ENCODE measurements around the gene ORAI2. TPM values are rescaled to one million over a fixed set of nuclear protein-coding genes. Genes with fewer than 3 reads are reported as not detected.
A peak's percentile ranks its signal among the peaks of the same experiment; 100 is the strongest.

ORAI2 gene
- total and polyA plus RNA-seq, 2 of the 4 experiments (the other 2 are of a cell fraction) = 52.0 to 58.3 TPM

GRCh38 chr7:102395592-102395872, 37.8 kb upstream of the ORAI2 start:
- WGBS, 2 experiments (ENCODE audit: extremely low coverage in 2 of 2, insufficient read length in 1 of 2) = no CpG with 5 or more reads among the region's 9 CpGs
- ATAC-seq (ENCODE audit: low read depth) (no peak; the same call in 1 of the 2 replicates), DNase-seq (peak; percentile 19)
- Histone ChIP-seq H3K4me3 (ENCODE audit: insufficient read depth, low read depth, low read length) (peak overlapping the region; percentile 75), H3K18ac (ENCODE audit: low read depth, low read length) (no peak overlapping the region; the same call in 1 of the 2 replicates), H2BK5ac (ENCODE audit: low read depth, low read length, poor library complexity, severe bottlenecking) (peak overlapping the region; percentile 25), H2BK20ac (ENCODE audit: low read depth, low read length) (no peak overlapping the region), H2BK120ac (ENCODE audit: low read depth, low read length) (no peak overlapping the region), H3K56ac (ENCODE audit: extremely low read depth, insufficient read depth, low read length) (peak overlapping the region; percentile 63), H2AFZ (replicated peaks; ENCODE audit: low read length, poor library complexity) (peak overlapping the region; percentile 91), H3K14ac (replicated peaks; ENCODE audit: low read depth, low read length) (peak overlapping the region; percentile 69), H3K36me3 (ENCODE audit: control insufficient read depth, insufficient read depth, low read length) (peaks cover 19% of the 10 kb centered on the region), H3K27ac (ENCODE audit: insufficient read depth, low read length) (peak overlapping the region; percentile 53), H2AK5ac (ENCODE audit: low read depth, low read length) (peak overlapping the region; percentile 61; the same call in 1 of the 2 replicates), H2AK9ac (replicated peaks; ENCODE audit: low read depth, low read length, poor library complexity) (peak overlapping the region; percentile 84), H4K91ac (ENCODE audit: insufficient read depth, low read depth, low read length) (peak overlapping the region; percentile 64), H4K20me1 (ENCODE audit: insufficient read depth, low read length) (peaks cover 5% of the 10 kb centered on the region), H3K4me1 (ENCODE audit: control insufficient read depth, insufficient read depth, low read length) (peaks cover 5% of the 10 kb centered on the region), H4K5ac (ENCODE audit: low read depth, low read length) (peak overlapping the region; percentile 13), H3K23ac (ENCODE audit: low read depth, low read length) (peak overlapping the region; percentile 95), H4K8ac (ENCODE audit: low read depth in 2 of 2, low read length in 2 of 2) (peak overlapping the region; percentile 86 to 90), H3K9ac (ENCODE audit: low read depth, low read length) (peak overlapping the region; percentile 49), H3K27me3 (ENCODE audit: control insufficient read depth, insufficient read depth, low read length) (no peaks in the 10 kb centered on the region), H3K4me2 (ENCODE audit: low read depth, low read length) (peak overlapping the region; percentile 72), H3K79me1 (ENCODE audit: low read depth in 1 of 2, low read length in 2 of 2) (peaks cover 25 to 42% of the 10 kb centered on the region in 2 experiments), H3K9me3 (ENCODE audit: control insufficient read depth, insufficient read depth, low read length) (no peaks in the 10 kb centered on the region), H3K9me1 (ENCODE audit: insufficient read depth, low read length) (no peaks in the 10 kb centered on the region), H3K4ac (ENCODE audit: low read depth, low read length) (peak overlapping the region; percentile 92), H2BK15ac (ENCODE audit: low read depth, low read length) (no peak overlapping the region)
- in situ Hi-C loops (cut with MboI; ENCODE audit: low sequenced_read_pairs) = no loop called here
- ChIA-PET POLR2A (ENCODE audit: unreplicated experiment) (interaction anchor here (0.6 kb wide), 1 partner anchor 498 kb away, joined by 3 read pairs; no protein-coding TSS in a partner anchor), CTCF (interaction anchor here (0.8 kb wide), 1 partner anchor 9 kb away, joined by 3 read pairs; no protein-coding TSS in a partner anchor)
- intact Hi-C loops (cut with micrococcal nuclease) = no loop called here
- dilution Hi-C loops (cut with HindIII; ENCODE audit: low sequenced_read_pairs, unreplicated experiment) = no loop called here
- no TSS peak for BruUV-seq (replicated peaks)
- no peak for TF ChIP-seq CHD1 (IDR thresholded peaks at IDR 0.05; ENCODE audit: low read depth, low read length)
- no peak for TF ChIP-seq MAFK (IDR thresholded peaks at IDR 0.05; ENCODE audit: low read depth, low read length)
- TF ChIP-seq SMC3 (IDR thresholded peaks at IDR 0.05; ENCODE audit: low read depth, low read length) = no peak

Data from IMR-90 (cell line).